D721Med (cell line): ENCODE measurements around the gene FOXN1.

Source experiments
- DNase-seq: peaks from one replicate; pipeline ENCODE4 v3.0.0; 2011; ENCODE audit warnings: low spot score; ENCODE audit not compliant: insufficient read length
- FAIRE-seq: peaks from 2 replicates; lab custom pipeline; 2011; peaks lifted over from hg19 to GRCh38; lab: Jason Lieb, UNC
- CTCF ChIP-seq: IDR thresholded peaks from 2 replicates; pipeline ENCODE4 v1.5.1; 2012; ENCODE audit warnings: mild to moderate bottlenecking, control low read depth; ENCODE audit not compliant: insufficient read depth; ENCODE audit errors: missing control alignments

FOXN1 gene

DNA sequence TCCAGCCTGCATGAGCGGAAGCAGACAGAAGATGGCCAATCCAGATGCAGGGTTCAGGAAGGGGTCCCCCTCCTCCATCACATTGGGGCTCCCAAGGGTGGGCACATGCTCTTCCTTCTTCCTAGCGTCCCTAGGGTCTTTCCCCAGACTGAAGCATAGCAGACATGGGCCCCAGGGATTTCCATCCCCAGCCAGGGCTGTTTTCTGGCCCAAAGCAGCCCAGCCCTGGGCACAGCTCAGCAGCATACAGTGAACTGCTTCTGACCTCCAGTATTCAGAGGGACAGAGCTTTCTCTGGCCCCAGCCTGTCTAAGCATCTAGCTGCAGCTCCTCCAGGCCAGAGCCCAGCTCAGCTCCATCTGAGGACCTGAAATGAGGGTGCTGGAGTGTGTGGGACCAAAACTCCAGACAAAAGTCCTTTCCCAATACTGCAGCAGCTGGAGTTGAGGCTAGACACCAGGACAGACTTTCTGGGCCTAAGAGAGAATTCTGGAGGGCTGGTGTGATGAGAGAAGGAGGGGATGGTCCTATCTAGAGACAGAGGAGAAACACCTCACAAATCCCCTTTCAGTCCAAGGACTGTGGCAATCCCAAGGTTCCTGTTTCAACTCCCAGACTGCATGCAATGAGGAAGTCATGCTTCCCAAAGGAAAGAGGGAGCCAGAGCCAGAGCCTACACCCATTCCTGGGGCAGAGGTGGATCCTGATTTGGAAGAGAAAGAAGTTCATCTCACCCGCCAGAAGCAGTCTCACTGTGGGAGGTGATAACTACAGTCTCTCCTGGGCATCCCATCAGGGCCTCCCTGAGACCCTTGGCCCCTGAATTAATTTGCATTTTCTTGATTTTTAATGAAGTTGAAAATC, 4.5 kb upstream of the FOXN1 start:
- no peak for TF ChIP-seq CTCF
- no peak for DNase-seq
- no peak for FAIRE-seq

DNA sequence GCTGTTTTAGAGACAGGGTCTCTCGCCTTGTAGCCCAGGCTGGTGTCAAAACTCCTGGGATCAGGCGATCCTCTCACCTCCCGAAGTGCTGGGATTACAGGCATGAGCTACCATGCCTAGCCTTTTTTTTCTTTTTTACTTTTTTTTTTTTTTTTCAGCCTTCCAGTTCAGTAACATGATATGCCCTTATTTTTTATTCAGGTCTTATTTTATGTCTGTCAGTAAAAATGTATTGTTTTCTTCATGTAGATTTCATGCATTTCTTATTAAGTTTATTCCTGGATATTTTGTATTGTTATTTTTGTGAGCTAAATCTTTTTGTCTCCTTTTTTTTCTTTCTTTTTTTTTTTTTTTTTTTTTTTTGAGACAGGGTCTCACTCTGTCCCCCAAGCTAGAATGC, 2.7 kb upstream of the FOXN1 start:
- no peak for TF ChIP-seq CTCF
- DNase-seq (no peak), FAIRE-seq (no peak)

- DNase-seq = no peak
- FAIRE-seq = no peak
- no peak for TF ChIP-seq CTCF
Measured at GRCh38 chr17:28506763-28507487, 777 bp downstream of the FOXN1 start.

GRCh38 chr17:28507567-28508203, 1.5 kb downstream of the FOXN1 start:
- no peak for TF ChIP-seq CTCF
- FAIRE-seq (no peak), DNase-seq (no peak)

- no peak for TF ChIP-seq CTCF
- FAIRE-seq = no peak
Measured at GRCh38 chr17:28508211-28508724, 2.1 kb downstream of the FOXN1 start.

DNA sequence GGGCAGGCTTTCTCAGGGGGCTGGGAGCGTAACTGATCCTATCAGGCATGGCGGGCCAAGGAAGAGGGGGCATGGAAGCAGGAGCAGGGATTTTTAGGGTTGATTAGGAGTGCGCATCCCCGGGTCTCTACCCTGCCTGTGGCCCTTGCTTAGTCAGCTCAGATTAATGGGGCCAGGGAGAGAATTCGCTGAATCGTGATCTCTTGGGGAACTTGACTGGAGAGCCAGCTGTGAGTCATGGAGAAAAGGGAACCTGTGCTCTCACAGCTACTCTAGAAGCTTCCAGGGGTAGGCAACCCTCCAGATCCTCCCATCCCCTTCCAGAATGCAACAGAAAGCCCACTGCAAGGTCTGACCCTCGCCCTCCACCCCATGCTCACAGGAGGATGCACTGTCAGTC, 3.6 kb downstream of the FOXN1 start:
- TF ChIP-seq CTCF = no peak
- DNase-seq (no peak), FAIRE-seq (no peak)

More at GRCh38 chr17:28508211-28508724, 2.1 kb downstream of the FOXN1 start:
- no peak for DNase-seq
